B cell (primary cell): ENCODE data around the gene U2AF2. TPM values are rescaled to one million over a fixed set of nuclear protein-coding genes. Genes with fewer than 3 reads are reported as not detected.

Experiments used
- ATAC-seq: fragments of 200-7000 bp; cut with Tn5 transposase; one replicate; pipeline ENCODE4 v1.10.0; 2021; ENCODE audit warnings: low read depth, mild to moderate bottlenecking, moderate number of reproducible peaks, moderate library complexity
- CTCF ChIA-PET: fragments of 350-600 bp; sonication (Branson Sonifier 250); formaldehyde crosslinking; loops from one replicate; lab custom pipeline; 2021; ENCODE audit warnings: antibody characterized with exemption, inconsistent platforms; lab: Charles Lee
- POLR2A ChIA-PET: fragments of 350-600 bp; sonication (Branson Sonifier 250); formaldehyde crosslinking; loops from one replicate; lab custom pipeline; 2021; ENCODE audit warnings: antibody characterized with exemption; lab: Charles Lee
- DNase-seq: peaks from one replicate; pipeline ENCODE4 v3.0.0; 2013
- H2AFZ ChIP-seq: 2 replicates; pipeline ENCODE4 v1.6.1; 2012; ENCODE audit warnings: mild to moderate bottlenecking, low read depth, low read length; ENCODE audit not compliant: insufficient read depth, poor library complexity, severe bottlenecking
- H3K27ac ChIP-seq, 2 donors: 1 replicate in 1 of 2; 2 replicates in 1 of 2; pipeline ENCODE4 v1.5.1; 2012 to 2013; ENCODE audit warnings: low read length in 2 of 2, mild to moderate bottlenecking in 2 of 2, moderate library complexity in 1 of 2
- H3K27me3 ChIP-seq, 4 experiments: fragments of 200-600 bp in 1 of 4; sonication (generic) in 1 of 4; replicated peaks in 1 of 4; 1 replicate in 2 of 4; 2 replicates in 2 of 4; pipeline versions ENCODE4 v1.6.1 to v1.7.0; 2013 to 2016; ENCODE audit warnings: low read length in 3 of 4, mild to moderate bottlenecking in 2 of 4, mixed read lengths in 1 of 4, moderate library complexity in 1 of 4; ENCODE audit not compliant: insufficient read depth in 4 of 4, control insufficient read depth in 3 of 4; ENCODE audit errors: control extremely low read depth in 1 of 4
- H3K36me3 ChIP-seq, 2 experiments: replicated peaks in 1 of 2; 1 replicate in 1 of 2; 2 replicates in 1 of 2; pipeline versions ENCODE4 v1.6.1 to v1.7.1; 2013; ENCODE audit warnings: low read length in 1 of 2; ENCODE audit not compliant: insufficient read depth in 2 of 2, control insufficient read depth in 1 of 2; ENCODE audit errors: control extremely low read depth in 1 of 2, extremely low read depth in 1 of 2
- H3K4me1 ChIP-seq, 2 donors: fragments of 200-600 bp in 1 of 2; sonication (generic) in 1 of 2; 1 replicate in 1 of 2; 2 replicates in 1 of 2; pipeline versions ENCODE4 v1.5.1 to v1.6.1; 2013 to 2017; ENCODE audit warnings: low read length in 2 of 2; ENCODE audit not compliant: control insufficient read depth in 2 of 2, insufficient read depth in 2 of 2
- H3K4me2 ChIP-seq: replicated peaks from 2 replicates; pipeline ENCODE3; 2012; ENCODE audit warnings: mild to moderate bottlenecking, low read depth, low read length; ENCODE audit not compliant: poor library complexity, severe bottlenecking
- H3K4me3 ChIP-seq, 5 experiments: fragments of 200-600 bp in 1 of 5; sonication (generic) in 1 of 5; 1 replicate in 3 of 5; 2 replicates in 2 of 5; pipeline versions ENCODE4 v1.5.1 to v1.7.0; 2011 to 2016; ENCODE audit warnings: low read length in 4 of 5, mild to moderate bottlenecking in 4 of 5, low read depth in 2 of 5, control low read depth in 1 of 5, moderate library complexity in 1 of 5; ENCODE audit not compliant: insufficient read depth in 1 of 5; ENCODE audit errors: control extremely low read depth in 1 of 5, extremely low read depth in 1 of 5
- H3K79me2 ChIP-seq: fragments of 200-600 bp; sonication (generic); one replicate; pipeline ENCODE4 v1.6.0; 2016; ENCODE audit warnings: low read length; ENCODE audit not compliant: control insufficient read depth, insufficient read depth
- H3K9ac ChIP-seq: fragments of 200-600 bp; sonication (generic); 2 replicates; pipeline ENCODE4 v1.6.1; 2017; ENCODE audit warnings: mild to moderate bottlenecking, low read length, moderate library complexity
- H3K9me3 ChIP-seq, 3 donors: one replicate each; pipeline versions ENCODE4 v1.6.1 to v1.7.1; 2013; ENCODE audit warnings: low read length in 2 of 3; ENCODE audit not compliant: control insufficient read depth in 2 of 3, insufficient read depth in 1 of 3; ENCODE audit errors: control extremely low read depth in 1 of 3
- H4K20me1 ChIP-seq: 2 replicates; pipeline ENCODE4 v1.6.0; 2012; ENCODE audit warnings: mild to moderate bottlenecking, low read length; ENCODE audit not compliant: insufficient read depth, control insufficient read depth, poor library complexity, severe bottlenecking
- H3K27ac Mint-ChIP-seq: one replicate; pipeline ENCODE4 v1.8.0; 2021; ENCODE audit warnings: mixed read lengths
- H3K27me3 Mint-ChIP-seq: one replicate; pipeline ENCODE4 v1.8.0; 2021; ENCODE audit warnings: mixed read lengths
- H3K4me1 Mint-ChIP-seq: one replicate; pipeline ENCODE4 v1.8.0; 2021; ENCODE audit warnings: mixed read lengths
- H3K4me3 Mint-ChIP-seq: one replicate; pipeline ENCODE4 v1.8.0; 2021; ENCODE audit warnings: mixed read lengths
- H3K9me3 Mint-ChIP-seq: one replicate; pipeline ENCODE4 v1.8.0; 2022; ENCODE audit warnings: mixed read lengths; ENCODE audit not compliant: insufficient read depth
- CTCF ChIP-seq: fragments of 200-600 bp; IDR thresholded peaks from one replicate; pipeline ENCODE4 v1.8.0; 2022; ENCODE audit warnings: antibody characterized with exemption, mild to moderate bottlenecking
- EZH2 ChIP-seq: IDR thresholded peaks from 2 replicates; pipeline ENCODE4 v1.6.1; 2012; ENCODE audit warnings: borderline replicate concordance, low read depth, mild to moderate bottlenecking, moderate library complexity, low read length; ENCODE audit not compliant: insufficient read depth, poor library complexity, severe bottlenecking
- WGBS: methylation state at CpG from one replicate; pipeline ENCODE4 v1.1.5; 2013; ENCODE audit warnings: missing lambda C conversion rate; ENCODE audit not compliant: insufficient coverage; 5-methylcytosine and 5-hydroxymethylcytosine counted together
- intact Hi-C: fragments of 100-400 bp; cut with micrococcal nuclease; formaldehyde crosslinking; loops from one replicate; pipeline ENCODE4 v1.10.0; 2022
- polyA plus RNA-seq: library from polyadenylated mRNA; depleted of rRNA; stranded (reverse); fragments of >200 nt; gene quantifications from 2 replicates; pipeline ENCODE4 v1.2.3, GENCODE V29; 2012
- total RNA-seq, 2 donors: library from RNA; stranded (reverse); fragments of 120-200 nt in 1 of 2; gene quantifications; 1 replicate in 1 of 2; 2 replicates in 1 of 2; pipeline versions ENCODE4 v1.2.3 to v1.2.4, GENCODE V29; 2013 to 2022

The U2AF2 gene
- total and polyA plus RNA-seq, 2 donors (not counting 1 experiment from before 2014, with no cell fraction given) = 275 to 300 TPM

GRCh38 chr19:55695511-55696290, 40.9 kb downstream of the U2AF2 start:
- no peak for TF ChIP-seq EZH2
- POLR2A ChIA-PET = no interaction called here

GRCh38 chr19:55696301-55697068, 41.6 kb downstream of the U2AF2 start:
- Histone ChIP-seq H3K4me2 (no peak overlapping the region), H3K4me1 (no peaks in the 10 kb centered on the region), H3K36me3 (peaks cover 3 to 54% of the 10 kb centered on the region in 2 experiments), H2AFZ (no peak overlapping the region), H3K4me3 (no peak overlapping the region), H3K27me3 (no peaks in the 10 kb centered on the region), H3K9ac (no peak overlapping the region), H3K27ac (no peak overlapping the region), H4K20me1 (peaks cover 21% of the 10 kb centered on the region), H3K79me2 (no peaks in the 10 kb centered on the region), H3K9me3 (no peaks in the 10 kb centered on the region)
- POLR2A ChIA-PET = no interaction called here
- Mint-ChIP-seq H3K27ac (no peak overlapping the region), H3K27me3 (no peaks in the 10 kb centered on the region), H3K9me3 (no peaks in the 10 kb centered on the region), H3K4me1 (no peaks in the 10 kb centered on the region), H3K4me3 (no peak overlapping the region)
- no peak for TF ChIP-seq CTCF
- no peak for TF ChIP-seq EZH2
- CTCF ChIA-PET = no interaction called here
- DNase-seq (no peak), ATAC-seq (no peak)
- 98% methylated on average over 19 of the region's 20 CpGs for WGBS
- intact Hi-C loops = no loop called here

More at GRCh38 chr19:55695511-55696290, 40.9 kb downstream of the U2AF2 start:
- H2AFZ ChIP-seq = no peak overlapping the region
- DNase-seq (no peak), ATAC-seq (no peak)
- Mint-ChIP-seq H3K4me1 (no peaks in the 10 kb centered on the region), H3K27ac (no peak overlapping the region), H3K9me3 (no peaks in the 10 kb centered on the region), H3K27me3 (no peaks in the 10 kb centered on the region), H3K4me3 (no peak overlapping the region)
- no peaks in the 10 kb centered on the region for H3K4me1 ChIP-seq
- H3K4me3 ChIP-seq = no peak overlapping the region
- H3K36me3 ChIP-seq = peaks cover 1 to 60% of the 10 kb centered on the region in 2 experiments
- no peaks in the 10 kb centered on the region for H3K27me3 ChIP-seq
- peaks cover 28% of the 10 kb centered on the region for H4K20me1 ChIP-seq
- CTCF ChIA-PET = no interaction called here
- intact Hi-C loops = no loop called here
- H3K79me2 ChIP-seq = peaks cover 4% of the 10 kb centered on the region
- WGBS = 98% methylated on average over 17 of the region's 23 CpGs
- no peak overlapping the region for H3K4me2 ChIP-seq
- H3K9me3 ChIP-seq = no peaks in the 10 kb centered on the region
- no peak overlapping the region for H3K27ac ChIP-seq
- H3K9ac ChIP-seq = no peak overlapping the region
